Measurements from ENCODE around the gene CAMK2A. TPM values are rescaled to one million over a fixed set of nuclear protein-coding genes. Genes with fewer than 3 reads are reported as not detected.

Gene CAMK2A
- total and polyA plus RNA-seq, 2 experiments from 2014 or later = 0.18 TPM; not detected in 1

DNA sequence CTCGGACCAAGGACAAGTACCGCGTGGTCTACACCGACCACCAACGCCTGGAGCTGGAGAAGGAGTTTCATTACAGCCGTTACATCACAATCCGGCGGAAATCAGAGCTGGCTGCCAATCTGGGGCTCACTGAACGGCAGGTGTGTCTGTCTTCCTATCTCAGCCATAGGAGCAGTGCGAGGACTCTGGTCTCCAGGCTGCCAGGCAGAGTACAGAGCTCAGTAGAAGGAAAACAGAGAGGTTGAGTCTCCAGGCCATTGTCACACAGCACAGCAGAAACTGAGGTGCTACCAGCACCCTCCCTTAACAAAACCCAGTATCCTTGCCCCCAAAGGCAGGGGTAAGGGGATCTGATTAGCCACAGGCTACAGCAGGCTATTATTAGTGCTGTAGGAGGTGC is 106.8 kb downstream of the CAMK2A start (continued):
- TF ChIP-seq, protein P1, sequence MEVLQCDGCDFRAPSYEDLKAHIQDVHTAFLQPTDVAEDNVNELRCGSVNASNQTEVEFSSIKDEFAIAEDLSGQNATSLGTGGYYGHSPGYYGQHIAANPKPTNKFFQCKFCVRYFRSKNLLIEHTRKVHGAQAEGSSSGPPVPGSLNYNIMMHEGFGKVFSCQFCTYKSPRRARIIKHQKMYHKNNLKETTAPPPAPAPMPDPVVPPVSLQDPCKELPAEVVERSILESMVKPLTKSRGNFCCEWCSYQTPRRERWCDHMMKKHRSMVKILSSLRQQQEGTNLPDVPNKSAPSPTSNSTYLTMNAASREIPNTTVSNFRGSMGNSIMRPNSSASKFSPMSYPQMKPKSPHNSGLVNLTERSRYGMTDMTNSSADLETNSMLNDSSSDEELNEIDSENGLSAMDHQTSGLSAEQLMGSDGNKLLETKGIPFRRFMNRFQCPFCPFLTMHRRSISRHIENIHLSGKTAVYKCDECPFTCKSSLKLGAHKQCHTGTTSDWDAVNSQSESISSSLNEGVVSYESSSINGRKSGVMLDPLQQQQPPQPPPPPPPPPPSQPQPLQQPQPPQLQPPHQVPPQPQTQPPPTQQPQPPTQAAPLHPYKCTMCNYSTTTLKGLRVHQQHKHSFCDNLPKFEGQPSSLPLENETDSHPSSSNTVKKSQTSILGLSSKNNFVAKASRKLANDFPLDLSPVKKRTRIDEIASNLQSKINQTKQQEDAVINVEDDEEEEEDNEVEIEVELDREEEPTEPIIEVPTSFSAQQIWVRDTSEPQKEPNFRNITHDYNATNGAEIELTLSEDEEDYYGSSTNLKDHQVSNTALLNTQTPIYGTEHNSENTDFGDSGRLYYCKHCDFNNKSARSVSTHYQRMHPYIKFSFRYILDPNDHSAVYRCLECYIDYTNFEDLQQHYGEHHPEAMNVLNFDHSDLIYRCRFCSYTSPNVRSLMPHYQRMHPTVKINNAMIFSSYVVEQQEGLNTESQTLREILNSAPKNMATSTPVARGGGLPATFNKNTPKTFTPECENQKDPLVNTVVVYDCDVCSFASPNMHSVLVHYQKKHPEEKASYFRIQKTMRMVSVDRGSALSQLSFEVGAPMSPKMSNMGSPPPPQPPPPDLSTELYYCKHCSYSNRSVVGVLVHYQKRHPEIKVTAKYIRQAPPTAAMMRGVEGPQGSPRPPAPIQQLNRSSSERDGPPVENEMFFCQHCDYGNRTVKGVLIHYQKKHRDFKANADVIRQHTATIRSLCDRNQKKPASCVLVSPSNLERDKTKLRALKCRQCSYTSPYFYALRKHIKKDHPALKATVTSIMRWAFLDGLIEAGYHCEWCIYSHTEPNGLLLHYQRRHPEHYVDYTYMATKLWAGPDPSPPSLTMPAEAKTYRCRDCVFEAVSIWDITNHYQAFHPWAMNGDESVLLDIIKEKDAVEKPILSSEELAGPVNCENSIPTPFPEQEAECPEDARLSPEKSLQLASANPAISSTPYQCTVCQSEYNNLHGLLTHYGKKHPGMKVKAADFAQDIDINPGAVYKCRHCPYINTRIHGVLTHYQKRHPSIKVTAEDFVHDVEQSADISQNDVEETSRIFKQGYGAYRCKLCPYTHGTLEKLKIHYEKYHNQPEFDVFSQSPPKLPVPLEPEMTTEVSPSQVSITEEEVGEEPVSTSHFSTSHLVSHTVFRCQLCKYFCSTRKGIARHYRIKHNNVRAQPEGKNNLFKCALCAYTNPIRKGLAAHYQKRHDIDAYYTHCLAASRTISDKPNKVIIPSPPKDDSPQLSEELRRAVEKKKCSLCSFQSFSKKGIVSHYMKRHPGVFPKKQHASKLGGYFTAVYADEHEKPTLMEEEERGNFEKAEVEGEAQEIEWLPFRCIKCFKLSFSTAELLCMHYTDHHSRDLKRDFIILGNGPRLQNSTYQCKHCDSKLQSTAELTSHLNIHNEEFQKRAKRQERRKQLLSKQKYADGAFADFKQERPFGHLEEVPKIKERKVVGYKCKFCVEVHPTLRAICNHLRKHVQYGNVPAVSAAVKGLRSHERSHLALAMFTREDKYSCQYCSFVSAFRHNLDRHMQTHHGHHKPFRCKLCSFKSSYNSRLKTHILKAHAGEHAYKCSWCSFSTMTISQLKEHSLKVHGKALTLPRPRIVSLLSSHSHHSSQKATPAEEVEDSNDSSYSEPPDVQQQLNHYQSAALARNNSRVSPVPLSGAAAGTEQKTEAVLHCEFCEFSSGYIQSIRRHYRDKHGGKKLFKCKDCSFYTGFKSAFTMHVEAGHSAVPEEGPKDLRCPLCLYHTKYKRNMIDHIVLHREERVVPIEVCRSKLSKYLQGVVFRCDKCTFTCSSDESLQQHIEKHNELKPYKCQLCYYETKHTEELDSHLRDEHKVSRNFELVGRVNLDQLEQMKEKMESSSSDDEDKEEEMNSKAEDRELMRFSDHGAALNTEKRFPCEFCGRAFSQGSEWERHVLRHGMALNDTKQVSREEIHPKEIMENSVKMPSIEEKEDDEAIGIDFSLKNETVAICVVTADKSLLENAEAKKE (CRISPR knock-in tag; IDR thresholded peaks at IDR 0.05) = no peak
- no peak for TF ChIP-seq NANOG (IDR thresholded peaks at IDR 0.05; ENCODE audit: borderline replicate concordance)
- TF ChIP-seq CREB1 (CRISPR knock-in tag; IDR thresholded peaks at IDR 0.05; ENCODE audit: low read depth) = no peak
- TF ChIP-seq, protein P2, sequence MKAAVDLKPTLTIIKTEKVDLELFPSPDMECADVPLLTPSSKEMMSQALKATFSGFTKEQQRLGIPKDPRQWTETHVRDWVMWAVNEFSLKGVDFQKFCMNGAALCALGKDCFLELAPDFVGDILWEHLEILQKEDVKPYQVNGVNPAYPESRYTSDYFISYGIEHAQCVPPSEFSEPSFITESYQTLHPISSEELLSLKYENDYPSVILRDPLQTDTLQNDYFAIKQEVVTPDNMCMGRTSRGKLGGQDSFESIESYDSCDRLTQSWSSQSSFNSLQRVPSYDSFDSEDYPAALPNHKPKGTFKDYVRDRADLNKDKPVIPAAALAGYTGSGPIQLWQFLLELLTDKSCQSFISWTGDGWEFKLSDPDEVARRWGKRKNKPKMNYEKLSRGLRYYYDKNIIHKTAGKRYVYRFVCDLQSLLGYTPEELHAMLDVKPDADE (IDR thresholded peaks at IDR 0.05) = no peak
- no peak for TF ChIP-seq POLR2AphosphoS5 (IDR thresholded peaks at IDR 0.05; ENCODE audit: low read depth)

DNA sequence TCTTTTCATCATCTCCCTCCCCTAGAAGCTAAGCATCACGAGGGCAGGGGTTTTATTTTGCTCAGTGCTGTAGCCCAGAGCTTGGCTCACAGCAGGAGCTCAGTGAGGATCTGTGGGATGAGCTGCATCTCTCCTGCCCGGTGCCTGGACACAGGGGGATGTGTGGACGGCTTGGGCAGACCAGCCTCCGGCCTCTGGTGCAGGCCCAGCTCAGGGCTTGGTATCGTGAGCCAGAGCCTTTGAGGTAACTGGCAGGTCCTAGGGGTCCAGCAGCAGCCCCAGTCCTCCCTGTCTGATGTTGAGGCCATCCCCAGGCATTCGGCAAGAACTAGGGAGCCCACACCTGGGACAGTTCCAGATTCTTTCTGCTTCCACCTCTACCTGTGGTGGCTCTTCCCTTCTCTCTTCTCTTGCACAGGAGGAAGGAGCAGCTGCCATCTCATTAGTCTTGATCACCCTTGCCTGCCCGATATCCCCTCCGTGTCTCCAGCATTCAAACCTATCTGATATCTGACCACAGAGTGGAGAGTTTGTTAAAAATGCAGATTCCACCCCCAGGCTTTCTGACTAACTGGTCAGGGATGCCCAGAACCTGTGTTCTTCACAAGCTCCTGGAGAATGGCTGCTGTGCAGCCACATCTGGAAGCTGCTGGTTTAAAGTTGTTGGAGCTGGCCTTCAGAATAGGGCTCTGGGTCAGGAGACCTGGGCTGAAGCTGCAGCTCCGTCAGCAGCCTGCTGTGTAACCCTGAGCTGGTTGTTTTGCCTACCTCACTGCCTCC is 107.6 kb downstream of the CAMK2A start:
- Mint-ChIP-seq H3K4me3 (no peak overlapping the region), H3K27me3 (ENCODE audit: insufficient read depth, low read depth, poor library complexity) (peaks cover 25% of the 10 kb centered on the region), H3K36me3 (ENCODE audit: low read depth) (no peaks in the 10 kb centered on the region), H3K4me1 (peaks cover 22% of the 10 kb centered on the region), H3K9me3 (no peaks in the 10 kb centered on the region), H3K27ac (no peak overlapping the region)
- no peaks in the 10 kb centered on the region for H3F3A ChIP-seq (replicated peaks; ENCODE audit: low read depth)
- H3K9me2 ChIP-seq (ENCODE audit: insufficient read depth) = no peaks in the 10 kb centered on the region
- H3K4me2 ChIP-seq = no peak overlapping the region
- no peak for TF ChIP-seq EZH2 (IDR thresholded peaks at IDR 0.05; ENCODE audit: low read depth, unreplicated experiment)
- TF ChIP-seq NANOG (IDR thresholded peaks at IDR 0.05; ENCODE audit: borderline replicate concordance) = no peak
- TF ChIP-seq, protein P3, sequence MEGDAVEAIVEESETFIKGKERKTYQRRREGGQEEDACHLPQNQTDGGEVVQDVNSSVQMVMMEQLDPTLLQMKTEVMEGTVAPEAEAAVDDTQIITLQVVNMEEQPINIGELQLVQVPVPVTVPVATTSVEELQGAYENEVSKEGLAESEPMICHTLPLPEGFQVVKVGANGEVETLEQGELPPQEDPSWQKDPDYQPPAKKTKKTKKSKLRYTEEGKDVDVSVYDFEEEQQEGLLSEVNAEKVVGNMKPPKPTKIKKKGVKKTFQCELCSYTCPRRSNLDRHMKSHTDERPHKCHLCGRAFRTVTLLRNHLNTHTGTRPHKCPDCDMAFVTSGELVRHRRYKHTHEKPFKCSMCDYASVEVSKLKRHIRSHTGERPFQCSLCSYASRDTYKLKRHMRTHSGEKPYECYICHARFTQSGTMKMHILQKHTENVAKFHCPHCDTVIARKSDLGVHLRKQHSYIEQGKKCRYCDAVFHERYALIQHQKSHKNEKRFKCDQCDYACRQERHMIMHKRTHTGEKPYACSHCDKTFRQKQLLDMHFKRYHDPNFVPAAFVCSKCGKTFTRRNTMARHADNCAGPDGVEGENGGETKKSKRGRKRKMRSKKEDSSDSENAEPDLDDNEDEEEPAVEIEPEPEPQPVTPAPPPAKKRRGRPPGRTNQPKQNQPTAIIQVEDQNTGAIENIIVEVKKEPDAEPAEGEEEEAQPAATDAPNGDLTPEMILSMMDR (conservative IDR thresholded peaks at IDR 0.05; ENCODE audit: low read depth in 2 of 2) = no peak
- no peaks in the 10 kb centered on the region for H3K36me3 ChIP-seq (ENCODE audit: insufficient read depth)
- peaks cover 6% of the 10 kb centered on the region; the same call in 1 of the 2 replicates for H3K4me1 ChIP-seq (ENCODE audit: insufficient read depth)
- H3K27ac ChIP-seq (ENCODE audit: low read depth) = no peak overlapping the region
- ATAC-seq (no peak), DNase-seq (ENCODE audit: low spot score) (no peak)
- H3K79me2 ChIP-seq (replicated peaks; ENCODE audit: insufficient read depth) = no peaks in the 10 kb centered on the region
- no peaks in the 10 kb centered on the region for H4K20me1 ChIP-seq (replicated peaks; ENCODE audit: insufficient read depth)
- H3K4me3 ChIP-seq = no peak overlapping the region
- peaks cover 9% of the 10 kb centered on the region; the same call in 1 of the 2 replicates for H3K27me3 ChIP-seq (ENCODE audit: insufficient read depth)
- no peak overlapping the region for H2AFZ ChIP-seq
